Right atrium auricular region (tissue), 2 donors: ENCODE results near the gene PLBD1. TPM values are rescaled to one million over a fixed set of nuclear protein-coding genes. Genes with fewer than 3 reads are reported as not detected.
A peak's percentile ranks its signal among the peaks of the same experiment; 100 is the strongest.

Experiments
- DNase-seq: peaks from one replicate; pipeline ENCODE4 v3.0.0-alpha.2; 2019; ENCODE audit warnings: low spot score
- H3K27ac ChIP-seq, 2 donors: fragments of 200-600 bp; sonication (generic); 1 replicate in 1 of 2; 2 replicates in 1 of 2; pipeline ENCODE4 v1.5.1; 2016 to 2019
- H3K27me3 ChIP-seq, 2 donors: fragments of 200-600 bp; sonication (generic); one replicate each; pipeline versions ENCODE4 v1.5.1 to v1.6.0; 2017 to 2019
- H3K36me3 ChIP-seq: fragments of 200-600 bp; sonication (generic); one replicate; pipeline ENCODE4 v1.5.1; 2016
- H3K4me1 ChIP-seq, 2 donors: fragments of 200-600 bp; sonication (generic); one replicate each; pipeline versions ENCODE4 v1.5.1 to v1.6.0; 2017 to 2019
- H3K4me3 ChIP-seq, 2 donors: fragments of 200-600 bp; sonication (generic); 1 replicate in 1 of 2; 2 replicates in 1 of 2; pipeline ENCODE4 v1.5.1; 2017 to 2019; ENCODE audit warnings: mild to moderate bottlenecking in 1 of 2, moderate library complexity in 1 of 2
- H3K9me3 ChIP-seq, 2 donors: fragments of 200-600 bp; sonication (generic); one replicate each; pipeline ENCODE4 v1.5.1; 2019
- total RNA-seq, 2 donors: library from RNA; depleted of rRNA; stranded (reverse); fragments of >200 nt; gene quantifications; one replicate each; pipeline ENCODE4 v1.1.0, GENCODE V29; 2016
- TF ChIP-seq, protein P1 (sequence below), 2 donors: fragments of 200-600 bp; sonication (generic); IDR thresholded peaks; one replicate each; pipeline ENCODE4 v1.5.1; 2019; ENCODE audit warnings: antibody characterized with exemption in 2 of 2

Gene PLBD1
- total RNA-seq, 2 donors from 2014 or later, result 15.1 to 21.5 TPM

DNA sequence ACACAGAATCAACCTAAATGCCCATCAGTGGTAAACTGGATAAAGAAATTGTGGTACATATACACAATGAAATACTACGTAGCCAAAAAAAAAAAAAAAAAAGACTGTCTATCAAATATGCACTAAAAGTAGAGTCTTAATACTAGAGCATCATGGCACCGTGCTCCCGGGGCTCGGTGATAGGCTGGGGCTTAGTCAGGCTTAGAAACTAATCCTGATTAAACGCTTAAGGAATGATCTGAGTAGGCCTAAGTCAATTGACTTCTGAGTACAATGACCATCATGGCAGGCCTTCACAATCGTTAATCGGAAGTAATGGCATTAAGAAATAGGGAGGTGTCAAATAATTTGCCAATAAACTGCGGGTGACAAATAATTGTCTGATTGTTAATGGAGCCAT is 9.7 kb downstream of the PLBD1 start:
- Histone ChIP-seq H3K27ac (no peak overlapping the region), H3K4me1 (peaks cover 0 to 34% of the 10 kb centered on the region in 2 donors), H3K36me3 (no peaks in the 10 kb centered on the region), H3K4me3 (no peak overlapping the region), H3K27me3 (no peaks in the 10 kb centered on the region), H3K9me3 (no peaks in the 10 kb centered on the region)
- TF ChIP-seq, protein P1, sequence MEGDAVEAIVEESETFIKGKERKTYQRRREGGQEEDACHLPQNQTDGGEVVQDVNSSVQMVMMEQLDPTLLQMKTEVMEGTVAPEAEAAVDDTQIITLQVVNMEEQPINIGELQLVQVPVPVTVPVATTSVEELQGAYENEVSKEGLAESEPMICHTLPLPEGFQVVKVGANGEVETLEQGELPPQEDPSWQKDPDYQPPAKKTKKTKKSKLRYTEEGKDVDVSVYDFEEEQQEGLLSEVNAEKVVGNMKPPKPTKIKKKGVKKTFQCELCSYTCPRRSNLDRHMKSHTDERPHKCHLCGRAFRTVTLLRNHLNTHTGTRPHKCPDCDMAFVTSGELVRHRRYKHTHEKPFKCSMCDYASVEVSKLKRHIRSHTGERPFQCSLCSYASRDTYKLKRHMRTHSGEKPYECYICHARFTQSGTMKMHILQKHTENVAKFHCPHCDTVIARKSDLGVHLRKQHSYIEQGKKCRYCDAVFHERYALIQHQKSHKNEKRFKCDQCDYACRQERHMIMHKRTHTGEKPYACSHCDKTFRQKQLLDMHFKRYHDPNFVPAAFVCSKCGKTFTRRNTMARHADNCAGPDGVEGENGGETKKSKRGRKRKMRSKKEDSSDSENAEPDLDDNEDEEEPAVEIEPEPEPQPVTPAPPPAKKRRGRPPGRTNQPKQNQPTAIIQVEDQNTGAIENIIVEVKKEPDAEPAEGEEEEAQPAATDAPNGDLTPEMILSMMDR (IDR thresholded peaks at IDR 0.05), result no peak
- DNase-seq, result no peak

DNA sequence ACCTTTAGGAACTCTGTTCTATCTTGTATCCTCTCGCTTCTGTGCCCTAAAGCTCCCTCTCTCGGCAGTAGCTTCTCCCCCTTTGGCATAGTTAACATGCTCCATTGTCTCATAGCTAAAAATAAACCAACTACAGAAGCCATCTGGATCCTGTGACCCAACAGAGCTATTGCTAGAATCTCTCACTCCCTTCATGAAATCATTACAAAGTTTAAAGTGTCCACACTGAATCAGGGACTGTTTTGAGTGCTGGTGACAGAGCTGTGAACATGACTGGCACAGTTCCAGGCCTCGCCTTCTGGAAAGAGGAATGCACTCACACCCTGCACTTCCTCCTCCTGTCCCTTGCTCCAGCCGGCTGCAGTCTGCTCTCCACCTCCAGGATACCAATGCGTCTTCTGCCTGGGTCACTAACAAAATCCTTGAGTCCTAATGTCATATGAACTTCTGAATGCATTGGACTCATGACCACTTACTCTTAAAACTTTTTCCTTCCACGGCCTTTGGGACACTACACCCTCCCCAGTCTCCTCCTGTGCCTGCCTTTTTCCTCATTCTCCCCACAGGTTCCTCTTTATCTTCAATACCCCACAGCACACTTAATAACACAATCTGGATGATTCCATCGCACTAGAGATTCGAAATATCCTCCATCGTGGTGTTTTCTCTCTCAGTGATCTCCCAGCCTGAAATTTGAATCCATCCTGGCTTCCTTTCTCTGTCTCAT is 13.2 kb downstream of the PLBD1 start:
- peak overlapping the region; percentile 5 to 28 for H3K4me3 ChIP-seq
- peaks cover 0 to 29% of the 10 kb centered on the region in 2 donors for H3K4me1 ChIP-seq
- H3K27ac ChIP-seq, result peak overlapping the region; percentile 73 to 90
- no peaks in the 10 kb centered on the region for H3K27me3 ChIP-seq
- no peaks in the 10 kb centered on the region for H3K9me3 ChIP-seq
- TF ChIP-seq, protein P1 (IDR thresholded peaks at IDR 0.05), result peak in 1 of 2 donors; percentile 41
- H3K36me3 ChIP-seq, result no peaks in the 10 kb centered on the region
- peak; percentile 87 for DNase-seq

DNA sequence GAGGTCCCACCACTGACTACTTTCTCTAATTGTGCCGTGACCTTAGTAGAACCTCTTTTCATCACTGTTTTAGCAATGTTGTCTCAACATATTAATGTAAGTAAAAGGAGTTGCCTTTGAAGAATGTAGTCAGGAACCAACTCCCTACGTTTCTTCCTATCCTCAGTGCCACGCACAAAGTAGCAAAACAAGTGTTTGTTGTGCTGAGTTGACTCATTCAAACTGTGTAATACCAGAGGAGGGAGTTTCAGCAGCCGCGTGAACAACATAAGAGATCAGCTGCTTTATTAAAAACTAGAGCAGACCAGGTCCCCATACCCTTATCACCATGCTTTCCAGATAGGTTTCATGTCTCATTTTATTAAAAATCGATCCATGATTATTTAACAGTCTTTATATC is 19.1 kb downstream of the PLBD1 start:
- Histone ChIP-seq H3K27ac (no peak overlapping the region), H3K4me1 (peaks cover 0 to 10% of the 10 kb centered on the region in 2 donors), H3K27me3 (no peaks in the 10 kb centered on the region), H3K36me3 (no peaks in the 10 kb centered on the region), H3K9me3 (no peaks in the 10 kb centered on the region), H3K4me3 (no peak overlapping the region)
- DNase-seq, result no peak
- TF ChIP-seq, protein P1 (IDR thresholded peaks at IDR 0.05), result no peak

DNA sequence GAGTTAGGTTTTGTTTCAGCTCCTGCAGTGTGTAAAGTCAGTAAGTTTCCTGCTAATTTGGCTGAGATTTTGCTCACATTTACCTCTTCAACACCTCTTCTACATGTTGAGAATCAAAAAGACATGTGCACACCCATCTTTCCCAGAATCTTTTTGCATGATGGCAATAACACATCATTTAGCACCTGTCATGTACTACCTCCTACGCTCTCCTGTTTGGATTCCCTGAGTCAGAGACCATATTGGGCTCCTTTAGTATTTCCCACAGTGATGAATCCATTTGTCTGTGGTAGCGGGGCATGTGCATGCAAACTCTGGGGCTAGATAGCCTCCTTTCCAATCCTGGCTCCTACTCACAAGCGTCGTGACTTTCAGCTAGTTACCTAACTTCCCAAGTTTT is 20.1 kb downstream of the PLBD1 start:
- no peaks in the 10 kb centered on the region for H3K36me3 ChIP-seq
- no peak for DNase-seq
- H3K27ac ChIP-seq, result no peak overlapping the region
- TF ChIP-seq, protein P1 (IDR thresholded peaks at IDR 0.05), result no peak
- H3K9me3 ChIP-seq, result no peaks in the 10 kb centered on the region
- H3K4me3 ChIP-seq, result no peak overlapping the region
- H3K4me1 ChIP-seq, result no peaks in the 10 kb centered on the region
- no peaks in the 10 kb centered on the region for H3K27me3 ChIP-seq

DNA sequence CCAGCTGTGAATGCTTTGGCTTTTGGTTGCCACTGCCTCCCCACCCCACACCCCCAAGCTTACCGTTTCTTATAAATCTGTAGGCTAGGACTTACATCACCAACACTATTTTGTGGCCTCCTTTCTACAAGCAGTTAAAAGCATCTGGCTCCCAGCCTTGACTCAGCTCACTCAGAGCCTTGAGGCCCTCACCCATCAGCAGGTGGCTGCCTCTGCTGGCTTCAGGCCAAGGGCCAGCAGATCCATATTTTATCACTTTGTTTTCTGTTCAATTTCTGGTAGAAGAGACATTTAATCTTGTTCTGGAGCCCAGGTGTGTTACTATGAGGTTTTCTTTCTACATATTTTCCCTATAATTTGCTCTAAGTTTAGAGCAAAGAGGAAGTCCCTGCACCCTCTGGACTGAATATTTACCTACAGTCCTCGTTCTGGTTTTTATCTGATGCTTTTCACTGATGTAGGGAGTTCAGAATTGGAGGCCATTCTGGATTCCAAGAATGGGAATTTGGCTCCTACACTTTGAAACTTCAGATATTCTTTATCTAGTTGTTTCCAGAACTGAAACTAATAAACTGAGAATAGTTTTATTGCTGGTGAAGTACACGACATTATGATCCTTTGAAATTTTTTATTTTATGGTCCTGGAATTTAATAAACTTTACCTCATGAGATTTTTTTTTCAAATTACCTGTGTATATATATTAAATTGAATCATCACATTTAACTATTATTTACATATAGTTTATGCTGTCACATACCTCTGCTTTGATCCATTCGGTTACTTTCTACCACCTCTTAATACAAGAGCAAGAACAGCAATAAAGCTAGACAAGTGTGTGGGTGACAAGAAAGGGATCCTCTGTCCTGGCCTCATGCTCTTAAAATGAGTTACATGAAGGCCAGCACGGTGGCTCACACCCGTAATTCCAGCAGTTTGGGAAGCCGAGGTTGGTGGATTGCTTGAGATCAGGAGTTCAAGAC is 22.2 kb downstream of the PLBD1 start:
- H3K27me3 ChIP-seq, result no peaks in the 10 kb centered on the region
- no peaks in the 10 kb centered on the region for H3K36me3 ChIP-seq
- H3K4me3 ChIP-seq, result no peak overlapping the region
- no peak overlapping the region for H3K27ac ChIP-seq
- TF ChIP-seq, protein P1 (IDR thresholded peaks at IDR 0.05), result no peak
- H3K9me3 ChIP-seq, result no peaks in the 10 kb centered on the region
- DNase-seq, result no peak
- H3K4me1 ChIP-seq, result no peaks in the 10 kb centered on the region
